ENCODE results near the gene FRZB.

Gene FRZB

GRCh38 chr2:182833084-182833854 lies 33.2 kb downstream of the FRZB start:
- no peak for DNase-seq

GRCh38 chr2:182831921-182832320 lies 34.5 kb downstream of the FRZB start:
- no peak for DNase-seq

- DNase-seq: no peak
Observed at GRCh38 chr2:182831101-182831500, 35.3 kb downstream of the FRZB start.

- no peak for DNase-seq
Observed at GRCh38 chr2:182827182-182827879, 39.1 kb downstream of the FRZB start.

GRCh38 chr2:182826496-182826895 lies 39.9 kb downstream of the FRZB start:
- no peak for DNase-seq

- no peak for DNase-seq
Observed at GRCh38 chr2:182826064-182826463, 40.4 kb downstream of the FRZB start.

GRCh38 chr2:182824767-182825158 lies 41.7 kb downstream of the FRZB start:
- no peak for DNase-seq

- no peak for DNase-seq
Observed at GRCh38 chr2:182824056-182824766, 42.2 kb downstream of the FRZB start.

GRCh38 chr2:182822733-182823132 lies 43.7 kb downstream of the FRZB start:
- DNase-seq: no peak

- no peak for DNase-seq
Observed at GRCh38 chr2:182821182-182821581, 45.3 kb downstream of the FRZB start.

GRCh38 chr2:182819412-182819811 lies 47.0 kb downstream of the FRZB start:
- no peak for DNase-seq

GRCh38 chr2:182818925-182819324 lies 47.5 kb downstream of the FRZB start:
- no peak for DNase-seq

- DNase-seq: no peak
Observed at GRCh38 chr2:182818501-182818900, 47.9 kb downstream of the FRZB start.

- DNase-seq: no peak
Observed at GRCh38 chr2:182817558-182817957, 48.9 kb downstream of the FRZB start.

- no peak for DNase-seq
Observed at GRCh38 chr2:182816866-182817265, 49.6 kb downstream of the FRZB start.

GRCh38 chr2:182814804-182815203 lies 51.6 kb downstream of the FRZB start:
- DNase-seq: no peak

GRCh38 chr2:182814380-182814779 lies 52.1 kb downstream of the FRZB start:
- DNase-seq: no peak

- no peak for DNase-seq
Observed at GRCh38 chr2:182810087-182810486, 56.4 kb downstream of the FRZB start.

- no peak for DNase-seq
Observed at GRCh38 chr2:182807319-182807718, 59.1 kb downstream of the FRZB start.

GRCh38 chr2:182804128-182804527 lies 62.3 kb downstream of the FRZB start:
- no peak for DNase-seq

GRCh38 chr2:182798736-182799135 lies 67.7 kb downstream of the FRZB start:
- DNase-seq: no peak

- no peak for DNase-seq
Observed at GRCh38 chr2:182792441-182792840, 74.0 kb downstream of the FRZB start.

- no peak for DNase-seq
Observed at GRCh38 chr2:182784777-182785176, 81.7 kb downstream of the FRZB start.

All from GDM1 (cell line).